Stimulated activated CD8-positive, alpha-beta memory T cell treated with anti-CD3 and anti-CD28 coated beads, Interleukin-4, amount 100 ng/mL, for 24 hours (primary cell): Measurements from ENCODE around the gene KIAA1328.

Experiments
- DNase-seq: peaks from one replicate; pipeline ENCODE4 v3.0.0-alpha.2; 2020; ENCODE audit warnings: low read depth

The KIAA1328 gene

GRCh38 chr18:37219257-37219656 is 390.3 kb downstream of the KIAA1328 start:
- DNase-seq = no peak

GRCh38 chr18:37222354-37222998 is 393.5 kb downstream of the KIAA1328 start:
- DNase-seq = no peak

GRCh38 chr18:37222999-37223378 is 394.1 kb downstream of the KIAA1328 start:
- no peak for DNase-seq

GRCh38 chr18:37225279-37225678 is 396.4 kb downstream of the KIAA1328 start:
- no peak for DNase-seq

GRCh38 chr18:37230768-37231167 is 401.8 kb downstream of the KIAA1328 start:
- no peak for DNase-seq

- no peak for DNase-seq
Measured at GRCh38 chr18:37231251-37231650, 402.3 kb downstream of the KIAA1328 start.

GRCh38 chr18:37235583-37235982 is 406.7 kb downstream of the KIAA1328 start:
- DNase-seq = no peak

GRCh38 chr18:37238282-37239108 is 409.6 kb downstream of the KIAA1328 start:
- DNase-seq = no peak

GRCh38 chr18:37242091-37242490 is 413.2 kb downstream of the KIAA1328 start:
- DNase-seq = no peak

GRCh38 chr18:37242826-37243560 is 414.1 kb downstream of the KIAA1328 start:
- DNase-seq = no peak

- DNase-seq = no peak
Measured at GRCh38 chr18:37243741-37244140, 414.8 kb downstream of the KIAA1328 start.

- DNase-seq = no peak
Measured at GRCh38 chr18:37244618-37245017, 415.7 kb downstream of the KIAA1328 start.

- DNase-seq = no peak
Measured at GRCh38 chr18:37246779-37247340, 417.9 kb downstream of the KIAA1328 start.

GRCh38 chr18:37247497-37248161 is 418.7 kb downstream of the KIAA1328 start:
- DNase-seq = no peak

GRCh38 chr18:37248281-37248680 is 419.4 kb downstream of the KIAA1328 start:
- no peak for DNase-seq

- DNase-seq = no peak
Measured at GRCh38 chr18:37249171-37249886, 420.4 kb downstream of the KIAA1328 start.

GRCh38 chr18:37249895-37250618 is 421.1 kb downstream of the KIAA1328 start:
- DNase-seq = no peak

- DNase-seq = no peak
Measured at GRCh38 chr18:37251679-37252078, 422.8 kb downstream of the KIAA1328 start.

- no peak for DNase-seq
Measured at GRCh38 chr18:37252342-37252741, 423.4 kb downstream of the KIAA1328 start.

GRCh38 chr18:37252854-37253393 is 424.0 kb downstream of the KIAA1328 start:
- no peak for DNase-seq
